GM23338 (cell line): ENCODE measurements around the gene TNNT2. TPM values are rescaled to one million over a fixed set of nuclear protein-coding genes. Genes with fewer than 3 reads are reported as not detected.

Source experiments
- ATAC-seq: fragments of 200-7000 bp; cut with Tn5 transposase; 3 replicates; pipeline ENCODE4 v1.9.1; 2020
- DNase-seq: peaks from one replicate; pipeline ENCODE4 v3.0.0-alpha.2; 2015; ENCODE audit warnings: low spot score
- H2AFZ ChIP-seq: fragments of 200-600 bp; sonication (generic); 2 replicates; pipeline ENCODE4 v1.8.0; 2016; ENCODE audit warnings: antibody characterized with exemption, mild to moderate bottlenecking, moderate library complexity
- H3F3A ChIP-seq: fragments of 200-600 bp; sonication (generic); replicated peaks from 2 replicates; pipeline ENCODE4 v1.8.0; 2017; ENCODE audit warnings: antibody characterized with exemption, mixed run types, low read depth
- H3K27ac ChIP-seq: fragments of 200-600 bp; sonication (generic); 2 replicates; pipeline ENCODE4 v1.6.1; 2016; ENCODE audit warnings: low read depth
- H3K27me3 ChIP-seq: fragments of 200-600 bp; sonication (generic); 2 replicates; pipeline ENCODE4 v1.8.0; 2016; ENCODE audit warnings: mild to moderate bottlenecking, mixed run types, moderate library complexity; ENCODE audit not compliant: insufficient read depth
- H3K36me3 ChIP-seq: fragments of 200-600 bp; sonication (generic); 2 replicates; pipeline ENCODE4 v1.8.0; 2016; ENCODE audit warnings: mild to moderate bottlenecking; ENCODE audit not compliant: insufficient read depth
- H3K4me1 ChIP-seq: fragments of 200-600 bp; sonication (generic); 2 replicates; pipeline ENCODE4 v1.8.0; 2016; ENCODE audit warnings: mild to moderate bottlenecking, moderate library complexity; ENCODE audit not compliant: insufficient read depth
- H3K4me2 ChIP-seq: fragments of 200-600 bp; sonication (generic); 2 replicates; pipeline ENCODE4 v1.7.1; 2017; ENCODE audit warnings: mixed run types
- H3K4me3 ChIP-seq: fragments of 200-600 bp; sonication (generic); 2 replicates; pipeline ENCODE4 v1.6.1; 2016; ENCODE audit warnings: mixed run types
- H3K79me2 ChIP-seq: fragments of 200-600 bp; sonication (generic); replicated peaks from 2 replicates; pipeline ENCODE4 v1.8.0; 2017; ENCODE audit warnings: mild to moderate bottlenecking; ENCODE audit not compliant: insufficient read depth
- H3K9me2 ChIP-seq: fragments of 200-600 bp; sonication (generic); 2 replicates; pipeline ENCODE4 v1.8.0; 2017; ENCODE audit not compliant: insufficient read depth
- H4K20me1 ChIP-seq: fragments of 200-600 bp; sonication (generic); replicated peaks from 2 replicates; pipeline ENCODE4 v1.8.0; 2017; ENCODE audit warnings: mild to moderate bottlenecking; ENCODE audit not compliant: insufficient read depth
- H3K27ac Mint-ChIP-seq: 2 replicates; pipeline ENCODE4 v1.8.0; 2020; ENCODE audit warnings: inconsistent platforms, mild to moderate bottlenecking, moderate library complexity, mixed read lengths
- H3K27me3 Mint-ChIP-seq: 3 replicates; pipeline ENCODE4 v1.8.0; 2022; ENCODE audit warnings: low read depth, mild to moderate bottlenecking, moderate library complexity, mixed read lengths, inconsistent platforms; ENCODE audit not compliant: insufficient read depth, poor library complexity
- H3K36me3 Mint-ChIP-seq: 3 replicates; pipeline ENCODE4 v1.8.0; 2021; ENCODE audit warnings: low read depth, mild to moderate bottlenecking, inconsistent platforms, moderate library complexity, mixed read lengths
- H3K4me1 Mint-ChIP-seq: 3 replicates; pipeline ENCODE4 v1.8.0; 2020; ENCODE audit warnings: mild to moderate bottlenecking, inconsistent platforms, mixed read lengths
- H3K4me3 Mint-ChIP-seq: 3 replicates; pipeline ENCODE4 v1.8.0; 2021; ENCODE audit warnings: moderate library complexity, mild to moderate bottlenecking, inconsistent platforms, mixed read lengths
- H3K9me3 Mint-ChIP-seq: 3 replicates; pipeline ENCODE4 v1.8.0; 2020; ENCODE audit warnings: moderate library complexity, mild to moderate bottlenecking, inconsistent platforms, mixed read lengths
- CREB1 ChIP-seq: fragments of 250-450 bp; sonication (Bioruptor Pico); IDR thresholded peaks from 2 replicates; pipeline ENCODE4 v1.5.0; 2020; ENCODE audit warnings: low read depth, mild to moderate bottlenecking, moderate library complexity
- EZH2 ChIP-seq: fragments of 200-600 bp; sonication (generic); IDR thresholded peaks from one replicate; pipeline ENCODE4 v1.8.0; 2017; ENCODE audit warnings: antibody characterized with exemption, mild to moderate bottlenecking, low read depth; ENCODE audit not compliant: unreplicated experiment
- EZH2phosphoT487 ChIP-seq: fragments of 200-600 bp; sonication (generic); IDR thresholded peaks from one replicate; pipeline ENCODE4 v1.8.1; 2018; ENCODE audit warnings: antibody characterized with exemption; ENCODE audit not compliant: unreplicated experiment
- JUNB ChIP-seq: IDR thresholded peaks from one replicate; pipeline ENCODE4 v1.6.1; 2016; ENCODE audit warnings: antibody characterized with exemption; ENCODE audit not compliant: unreplicated experiment
- NANOG ChIP-seq: IDR thresholded peaks from 2 replicates; pipeline ENCODE4 v1.6.1; 2016; ENCODE audit warnings: antibody characterized with exemption, borderline replicate concordance
- POLR2AphosphoS5 ChIP-seq: IDR thresholded peaks from 2 replicates; pipeline ENCODE4 v1.6.1; 2016; ENCODE audit warnings: antibody characterized with exemption, low read depth
- STAT1 ChIP-seq: IDR thresholded peaks from one replicate; pipeline ENCODE4 v1.6.1; 2016; ENCODE audit warnings: antibody characterized with exemption; ENCODE audit not compliant: unreplicated experiment
- ZNF114 ChIP-seq: fragments of 250-450 bp; sonication (Bioruptor Pico); IDR thresholded peaks from 2 replicates; pipeline ENCODE4 v1.5.0; 2020; ENCODE audit warnings: mild to moderate bottlenecking, moderate library complexity
- ZNF331 ChIP-seq: fragments of 250-450 bp; sonication (Bioruptor Pico); IDR thresholded peaks from 2 replicates; pipeline ENCODE4 v1.5.0; 2020; ENCODE audit warnings: low read depth, mild to moderate bottlenecking, moderate library complexity
- polyA plus RNA-seq: library from polyadenylated mRNA; unstranded; fragments of >200 nt; fragmentation: Nextera tagmentation; extraction: Ambion mirVana; gene quantifications from 2 replicates; pipeline ENCODE4 v1.2.1, GENCODE V29; 2016
- total RNA-seq: library from RNA; depleted of rRNA; stranded (reverse); fragments of >200 nt; shearing (Covaris generic); gene quantifications from 2 replicates; pipeline ENCODE4 v1.2.3, GENCODE V29; 2014
- TF ChIP-seq, protein P1 (sequence below): IDR thresholded peaks from 2 replicates; pipeline ENCODE4 v1.6.1; 2016; ENCODE audit warnings: antibody characterized with exemption
- TF ChIP-seq, protein P2 (sequence below): fragments of 250-450 bp; sonication (Bioruptor Pico); IDR thresholded peaks from 2 replicates; pipeline ENCODE4 v1.5.0; 2020; ENCODE audit warnings: mild to moderate bottlenecking, moderate library complexity
- TF ChIP-seq, protein P3 (sequence below), 2 experiments: fragments of 200-600 bp in 1 of 2; sonication (generic) in 1 of 2; conservative IDR thresholded peaks; 2 replicates each; pipeline versions ENCODE4 v1.5.1 to v1.6.1; 2016 to 2017; ENCODE audit warnings: antibody characterized with exemption in 2 of 2, low read depth in 2 of 2, mild to moderate bottlenecking in 2 of 2, moderate library complexity in 1 of 2
- TF ChIP-seq, protein P4 (sequence below): IDR thresholded peaks from one replicate; pipeline ENCODE4 v1.6.1; 2018; ENCODE audit warnings: antibody characterized with exemption; ENCODE audit not compliant: unreplicated experiment

The TNNT2 gene
- total and polyA plus RNA-seq, 2 experiments from 2014 or later, result 7.5 to 19.1 TPM

DNA sequence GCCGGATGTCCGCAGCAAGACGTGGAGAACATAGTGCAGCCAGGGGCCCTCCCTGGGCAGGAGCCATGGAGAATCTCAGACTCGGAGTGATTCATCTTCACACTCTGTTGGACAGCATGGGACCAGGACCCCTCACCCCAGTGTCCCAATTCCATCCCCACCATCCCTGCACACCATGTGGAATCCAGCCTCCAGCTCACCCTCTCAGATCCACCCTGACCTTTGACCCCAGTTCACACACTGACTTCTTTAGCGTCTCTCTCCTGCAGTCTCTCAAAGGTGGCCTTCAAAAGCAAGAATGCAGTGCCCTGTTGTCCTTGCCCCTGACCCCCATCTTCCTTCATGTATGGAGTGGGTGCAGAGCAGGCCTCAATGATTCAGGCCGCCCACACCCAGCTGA lies 46.2 kb upstream of the TNNT2 start:
- Histone ChIP-seq H3K9me2 (no peaks in the 10 kb centered on the region), H3K4me3 (no peak overlapping the region), H3F3A (no peaks in the 10 kb centered on the region), H3K79me2 (no peaks in the 10 kb centered on the region), H3K4me1 (no peaks in the 10 kb centered on the region), H2AFZ (no peak overlapping the region), H3K27ac (no peak overlapping the region), H3K27me3 (no peaks in the 10 kb centered on the region), H3K36me3 (no peaks in the 10 kb centered on the region), H3K4me2 (no peak overlapping the region), H4K20me1 (no peaks in the 10 kb centered on the region)
- Mint-ChIP-seq H3K36me3 (no peaks in the 10 kb centered on the region; the same call in 2 of the 3 replicates), H3K27me3 (peaks cover 10% of the 10 kb centered on the region), H3K4me3 (no peak overlapping the region), H3K4me1 (peaks cover 15% of the 10 kb centered on the region), H3K9me3 (peaks cover 3% of the 10 kb centered on the region; the same call in 1 of the 3 replicates), H3K27ac (no peak overlapping the region)
- TF ChIP-seq JUNB, result no peak
- no peak for TF ChIP-seq EZH2
- no peak for TF ChIP-seq POLR2AphosphoS5
- TF ChIP-seq, protein P1, sequence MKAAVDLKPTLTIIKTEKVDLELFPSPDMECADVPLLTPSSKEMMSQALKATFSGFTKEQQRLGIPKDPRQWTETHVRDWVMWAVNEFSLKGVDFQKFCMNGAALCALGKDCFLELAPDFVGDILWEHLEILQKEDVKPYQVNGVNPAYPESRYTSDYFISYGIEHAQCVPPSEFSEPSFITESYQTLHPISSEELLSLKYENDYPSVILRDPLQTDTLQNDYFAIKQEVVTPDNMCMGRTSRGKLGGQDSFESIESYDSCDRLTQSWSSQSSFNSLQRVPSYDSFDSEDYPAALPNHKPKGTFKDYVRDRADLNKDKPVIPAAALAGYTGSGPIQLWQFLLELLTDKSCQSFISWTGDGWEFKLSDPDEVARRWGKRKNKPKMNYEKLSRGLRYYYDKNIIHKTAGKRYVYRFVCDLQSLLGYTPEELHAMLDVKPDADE, result no peak
- no peak for TF ChIP-seq ZNF114 (CRISPR knock-in tag)
- TF ChIP-seq, protein P2, sequence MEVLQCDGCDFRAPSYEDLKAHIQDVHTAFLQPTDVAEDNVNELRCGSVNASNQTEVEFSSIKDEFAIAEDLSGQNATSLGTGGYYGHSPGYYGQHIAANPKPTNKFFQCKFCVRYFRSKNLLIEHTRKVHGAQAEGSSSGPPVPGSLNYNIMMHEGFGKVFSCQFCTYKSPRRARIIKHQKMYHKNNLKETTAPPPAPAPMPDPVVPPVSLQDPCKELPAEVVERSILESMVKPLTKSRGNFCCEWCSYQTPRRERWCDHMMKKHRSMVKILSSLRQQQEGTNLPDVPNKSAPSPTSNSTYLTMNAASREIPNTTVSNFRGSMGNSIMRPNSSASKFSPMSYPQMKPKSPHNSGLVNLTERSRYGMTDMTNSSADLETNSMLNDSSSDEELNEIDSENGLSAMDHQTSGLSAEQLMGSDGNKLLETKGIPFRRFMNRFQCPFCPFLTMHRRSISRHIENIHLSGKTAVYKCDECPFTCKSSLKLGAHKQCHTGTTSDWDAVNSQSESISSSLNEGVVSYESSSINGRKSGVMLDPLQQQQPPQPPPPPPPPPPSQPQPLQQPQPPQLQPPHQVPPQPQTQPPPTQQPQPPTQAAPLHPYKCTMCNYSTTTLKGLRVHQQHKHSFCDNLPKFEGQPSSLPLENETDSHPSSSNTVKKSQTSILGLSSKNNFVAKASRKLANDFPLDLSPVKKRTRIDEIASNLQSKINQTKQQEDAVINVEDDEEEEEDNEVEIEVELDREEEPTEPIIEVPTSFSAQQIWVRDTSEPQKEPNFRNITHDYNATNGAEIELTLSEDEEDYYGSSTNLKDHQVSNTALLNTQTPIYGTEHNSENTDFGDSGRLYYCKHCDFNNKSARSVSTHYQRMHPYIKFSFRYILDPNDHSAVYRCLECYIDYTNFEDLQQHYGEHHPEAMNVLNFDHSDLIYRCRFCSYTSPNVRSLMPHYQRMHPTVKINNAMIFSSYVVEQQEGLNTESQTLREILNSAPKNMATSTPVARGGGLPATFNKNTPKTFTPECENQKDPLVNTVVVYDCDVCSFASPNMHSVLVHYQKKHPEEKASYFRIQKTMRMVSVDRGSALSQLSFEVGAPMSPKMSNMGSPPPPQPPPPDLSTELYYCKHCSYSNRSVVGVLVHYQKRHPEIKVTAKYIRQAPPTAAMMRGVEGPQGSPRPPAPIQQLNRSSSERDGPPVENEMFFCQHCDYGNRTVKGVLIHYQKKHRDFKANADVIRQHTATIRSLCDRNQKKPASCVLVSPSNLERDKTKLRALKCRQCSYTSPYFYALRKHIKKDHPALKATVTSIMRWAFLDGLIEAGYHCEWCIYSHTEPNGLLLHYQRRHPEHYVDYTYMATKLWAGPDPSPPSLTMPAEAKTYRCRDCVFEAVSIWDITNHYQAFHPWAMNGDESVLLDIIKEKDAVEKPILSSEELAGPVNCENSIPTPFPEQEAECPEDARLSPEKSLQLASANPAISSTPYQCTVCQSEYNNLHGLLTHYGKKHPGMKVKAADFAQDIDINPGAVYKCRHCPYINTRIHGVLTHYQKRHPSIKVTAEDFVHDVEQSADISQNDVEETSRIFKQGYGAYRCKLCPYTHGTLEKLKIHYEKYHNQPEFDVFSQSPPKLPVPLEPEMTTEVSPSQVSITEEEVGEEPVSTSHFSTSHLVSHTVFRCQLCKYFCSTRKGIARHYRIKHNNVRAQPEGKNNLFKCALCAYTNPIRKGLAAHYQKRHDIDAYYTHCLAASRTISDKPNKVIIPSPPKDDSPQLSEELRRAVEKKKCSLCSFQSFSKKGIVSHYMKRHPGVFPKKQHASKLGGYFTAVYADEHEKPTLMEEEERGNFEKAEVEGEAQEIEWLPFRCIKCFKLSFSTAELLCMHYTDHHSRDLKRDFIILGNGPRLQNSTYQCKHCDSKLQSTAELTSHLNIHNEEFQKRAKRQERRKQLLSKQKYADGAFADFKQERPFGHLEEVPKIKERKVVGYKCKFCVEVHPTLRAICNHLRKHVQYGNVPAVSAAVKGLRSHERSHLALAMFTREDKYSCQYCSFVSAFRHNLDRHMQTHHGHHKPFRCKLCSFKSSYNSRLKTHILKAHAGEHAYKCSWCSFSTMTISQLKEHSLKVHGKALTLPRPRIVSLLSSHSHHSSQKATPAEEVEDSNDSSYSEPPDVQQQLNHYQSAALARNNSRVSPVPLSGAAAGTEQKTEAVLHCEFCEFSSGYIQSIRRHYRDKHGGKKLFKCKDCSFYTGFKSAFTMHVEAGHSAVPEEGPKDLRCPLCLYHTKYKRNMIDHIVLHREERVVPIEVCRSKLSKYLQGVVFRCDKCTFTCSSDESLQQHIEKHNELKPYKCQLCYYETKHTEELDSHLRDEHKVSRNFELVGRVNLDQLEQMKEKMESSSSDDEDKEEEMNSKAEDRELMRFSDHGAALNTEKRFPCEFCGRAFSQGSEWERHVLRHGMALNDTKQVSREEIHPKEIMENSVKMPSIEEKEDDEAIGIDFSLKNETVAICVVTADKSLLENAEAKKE (CRISPR knock-in tag), result no peak
- no peak for TF ChIP-seq STAT1
- TF ChIP-seq ZNF331 (CRISPR knock-in tag), result no peak
- no peak for TF ChIP-seq CREB1 (CRISPR knock-in tag)
- TF ChIP-seq, protein P3, sequence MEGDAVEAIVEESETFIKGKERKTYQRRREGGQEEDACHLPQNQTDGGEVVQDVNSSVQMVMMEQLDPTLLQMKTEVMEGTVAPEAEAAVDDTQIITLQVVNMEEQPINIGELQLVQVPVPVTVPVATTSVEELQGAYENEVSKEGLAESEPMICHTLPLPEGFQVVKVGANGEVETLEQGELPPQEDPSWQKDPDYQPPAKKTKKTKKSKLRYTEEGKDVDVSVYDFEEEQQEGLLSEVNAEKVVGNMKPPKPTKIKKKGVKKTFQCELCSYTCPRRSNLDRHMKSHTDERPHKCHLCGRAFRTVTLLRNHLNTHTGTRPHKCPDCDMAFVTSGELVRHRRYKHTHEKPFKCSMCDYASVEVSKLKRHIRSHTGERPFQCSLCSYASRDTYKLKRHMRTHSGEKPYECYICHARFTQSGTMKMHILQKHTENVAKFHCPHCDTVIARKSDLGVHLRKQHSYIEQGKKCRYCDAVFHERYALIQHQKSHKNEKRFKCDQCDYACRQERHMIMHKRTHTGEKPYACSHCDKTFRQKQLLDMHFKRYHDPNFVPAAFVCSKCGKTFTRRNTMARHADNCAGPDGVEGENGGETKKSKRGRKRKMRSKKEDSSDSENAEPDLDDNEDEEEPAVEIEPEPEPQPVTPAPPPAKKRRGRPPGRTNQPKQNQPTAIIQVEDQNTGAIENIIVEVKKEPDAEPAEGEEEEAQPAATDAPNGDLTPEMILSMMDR (conservative IDR thresholded peaks at IDR 0.05; ENCODE audit: low read depth in 2 of 2), result no peak
- TF ChIP-seq, protein P4, sequence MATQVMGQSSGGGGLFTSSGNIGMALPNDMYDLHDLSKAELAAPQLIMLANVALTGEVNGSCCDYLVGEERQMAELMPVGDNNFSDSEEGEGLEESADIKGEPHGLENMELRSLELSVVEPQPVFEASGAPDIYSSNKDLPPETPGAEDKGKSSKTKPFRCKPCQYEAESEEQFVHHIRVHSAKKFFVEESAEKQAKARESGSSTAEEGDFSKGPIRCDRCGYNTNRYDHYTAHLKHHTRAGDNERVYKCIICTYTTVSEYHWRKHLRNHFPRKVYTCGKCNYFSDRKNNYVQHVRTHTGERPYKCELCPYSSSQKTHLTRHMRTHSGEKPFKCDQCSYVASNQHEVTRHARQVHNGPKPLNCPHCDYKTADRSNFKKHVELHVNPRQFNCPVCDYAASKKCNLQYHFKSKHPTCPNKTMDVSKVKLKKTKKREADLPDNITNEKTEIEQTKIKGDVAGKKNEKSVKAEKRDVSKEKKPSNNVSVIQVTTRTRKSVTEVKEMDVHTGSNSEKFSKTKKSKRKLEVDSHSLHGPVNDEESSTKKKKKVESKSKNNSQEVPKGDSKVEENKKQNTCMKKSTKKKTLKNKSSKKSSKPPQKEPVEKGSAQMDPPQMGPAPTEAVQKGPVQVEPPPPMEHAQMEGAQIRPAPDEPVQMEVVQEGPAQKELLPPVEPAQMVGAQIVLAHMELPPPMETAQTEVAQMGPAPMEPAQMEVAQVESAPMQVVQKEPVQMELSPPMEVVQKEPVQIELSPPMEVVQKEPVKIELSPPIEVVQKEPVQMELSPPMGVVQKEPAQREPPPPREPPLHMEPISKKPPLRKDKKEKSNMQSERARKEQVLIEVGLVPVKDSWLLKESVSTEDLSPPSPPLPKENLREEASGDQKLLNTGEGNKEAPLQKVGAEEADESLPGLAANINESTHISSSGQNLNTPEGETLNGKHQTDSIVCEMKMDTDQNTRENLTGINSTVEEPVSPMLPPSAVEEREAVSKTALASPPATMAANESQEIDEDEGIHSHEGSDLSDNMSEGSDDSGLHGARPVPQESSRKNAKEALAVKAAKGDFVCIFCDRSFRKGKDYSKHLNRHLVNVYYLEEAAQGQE, result no peak
- no peak for TF ChIP-seq EZH2phosphoT487
- TF ChIP-seq NANOG, result no peak
- ATAC-seq (no peak), DNase-seq (no peak)
